Measurements from ENCODE around the gene TAOK3. TPM values are rescaled to one million over a fixed set of nuclear protein-coding genes. Genes with fewer than 3 reads are reported as not detected.

The TAOK3 gene
- total RNA-seq, 1 donor from 2014 or later: 10.4 TPM

- TF ChIP-seq, protein P1, sequence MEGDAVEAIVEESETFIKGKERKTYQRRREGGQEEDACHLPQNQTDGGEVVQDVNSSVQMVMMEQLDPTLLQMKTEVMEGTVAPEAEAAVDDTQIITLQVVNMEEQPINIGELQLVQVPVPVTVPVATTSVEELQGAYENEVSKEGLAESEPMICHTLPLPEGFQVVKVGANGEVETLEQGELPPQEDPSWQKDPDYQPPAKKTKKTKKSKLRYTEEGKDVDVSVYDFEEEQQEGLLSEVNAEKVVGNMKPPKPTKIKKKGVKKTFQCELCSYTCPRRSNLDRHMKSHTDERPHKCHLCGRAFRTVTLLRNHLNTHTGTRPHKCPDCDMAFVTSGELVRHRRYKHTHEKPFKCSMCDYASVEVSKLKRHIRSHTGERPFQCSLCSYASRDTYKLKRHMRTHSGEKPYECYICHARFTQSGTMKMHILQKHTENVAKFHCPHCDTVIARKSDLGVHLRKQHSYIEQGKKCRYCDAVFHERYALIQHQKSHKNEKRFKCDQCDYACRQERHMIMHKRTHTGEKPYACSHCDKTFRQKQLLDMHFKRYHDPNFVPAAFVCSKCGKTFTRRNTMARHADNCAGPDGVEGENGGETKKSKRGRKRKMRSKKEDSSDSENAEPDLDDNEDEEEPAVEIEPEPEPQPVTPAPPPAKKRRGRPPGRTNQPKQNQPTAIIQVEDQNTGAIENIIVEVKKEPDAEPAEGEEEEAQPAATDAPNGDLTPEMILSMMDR (conservative IDR thresholded peaks at IDR 0.05; ENCODE audit: low read depth, low read length): no peak
- H3K4me3 ChIP-seq (ENCODE audit: low read depth, low read length): no peak overlapping the region
- no peak for DNase-seq (ENCODE audit: low read depth)
Measured at GRCh38 chr12:118193477-118193876, 179.2 kb downstream of the TAOK3 start.

DNA sequence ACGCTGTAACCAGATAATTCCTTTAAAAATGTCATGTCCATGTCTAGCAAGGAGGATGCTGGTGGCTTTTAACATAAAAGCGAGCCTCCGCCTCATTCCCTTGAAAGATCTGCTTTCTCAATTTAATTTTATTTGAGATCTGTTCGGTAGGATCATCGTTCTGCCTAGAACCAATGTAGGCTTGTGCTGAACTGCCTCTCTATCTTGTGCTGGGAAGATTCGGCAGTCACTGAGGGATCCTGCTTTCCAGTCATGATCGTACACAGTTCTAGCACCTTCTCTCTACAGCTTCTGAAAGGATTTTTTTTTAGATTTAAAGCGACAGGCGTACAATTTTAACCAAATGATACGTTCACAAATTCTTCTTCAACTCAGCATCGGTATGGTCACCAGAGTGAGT is 182.4 kb downstream of the TAOK3 start:
- peak overlapping the region; percentile 47 for H3K4me3 ChIP-seq (ENCODE audit: low read depth, low read length)
- TF ChIP-seq, protein P1 (conservative IDR thresholded peaks at IDR 0.05; ENCODE audit: low read depth, low read length): no peak
- no peak for DNase-seq (ENCODE audit: low read depth)

DNA sequence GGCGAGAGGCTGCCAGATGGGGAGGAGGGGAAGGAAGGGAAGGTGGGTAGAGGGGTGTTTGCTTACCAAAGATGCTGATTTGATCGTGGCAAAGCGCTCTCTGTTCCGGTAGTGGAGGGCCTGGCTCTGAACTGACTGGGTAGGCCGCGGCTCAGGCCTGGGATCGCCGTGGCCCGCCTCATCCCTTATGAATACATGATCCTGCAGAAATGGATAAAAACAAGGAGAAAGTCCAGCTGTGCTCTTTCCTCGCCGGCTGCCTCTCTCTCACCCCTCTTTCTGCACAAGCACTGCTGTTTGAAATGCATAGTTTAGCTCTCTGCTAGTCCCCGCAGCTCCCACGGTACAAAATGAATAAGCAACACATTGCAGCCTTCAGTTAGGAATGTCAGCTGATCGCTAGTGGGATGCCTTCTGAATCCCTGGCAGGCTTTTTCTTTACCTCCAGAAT is 182.9 kb downstream of the TAOK3 start:
- DNase-seq (ENCODE audit: low read depth): no peak
- TF ChIP-seq, protein P1 (conservative IDR thresholded peaks at IDR 0.05; ENCODE audit: low read depth, low read length): no peak
- peak overlapping the region; percentile 47 for H3K4me3 ChIP-seq (ENCODE audit: low read depth, low read length)

- TF ChIP-seq, protein P1 (conservative IDR thresholded peaks at IDR 0.05; ENCODE audit: low read depth, low read length): no peak
Measured at GRCh38 chr12:118188690-118189371, 183.9 kb downstream of the TAOK3 start.

DNA sequence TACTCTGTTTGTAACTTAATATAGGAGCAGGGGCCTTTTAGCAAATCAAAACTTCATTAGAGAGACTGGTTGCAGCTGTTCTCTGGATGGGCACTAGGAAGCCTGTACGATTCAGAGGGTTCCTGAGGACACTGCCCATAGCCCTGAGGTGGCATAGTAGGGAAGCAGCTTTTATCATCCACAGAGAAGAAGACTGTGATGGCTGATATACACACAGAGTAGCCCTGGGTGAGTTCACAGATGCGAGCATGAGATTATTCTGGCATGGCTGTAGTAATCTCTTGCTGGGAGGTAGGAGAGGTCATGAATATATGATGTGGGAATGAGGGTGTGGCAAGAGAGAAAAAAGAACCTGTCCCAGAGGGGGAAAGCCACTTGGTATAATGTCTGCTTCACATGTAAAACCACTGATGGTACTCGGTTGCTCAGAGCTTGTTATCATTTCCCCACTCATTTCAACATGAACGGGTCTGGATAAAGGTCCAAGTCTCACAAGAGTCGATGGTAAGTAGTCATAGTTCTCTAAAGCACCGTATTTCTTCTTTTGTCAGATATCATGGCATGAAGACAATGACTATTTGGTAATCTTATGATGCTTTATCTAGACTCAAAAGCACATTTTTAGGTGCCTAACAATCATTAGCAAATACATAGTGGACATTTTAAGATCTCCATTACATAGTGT is 184.8 kb downstream of the TAOK3 start:
- DNase-seq (ENCODE audit: low read depth): no peak
- H3K4me3 ChIP-seq (ENCODE audit: low read depth, low read length): no peak overlapping the region
- TF ChIP-seq, protein P1 (conservative IDR thresholded peaks at IDR 0.05; ENCODE audit: low read depth, low read length): no peak

More at GRCh38 chr12:118188690-118189371, 183.9 kb downstream of the TAOK3 start:
- no peak for DNase-seq (ENCODE audit: low read depth)
- peak overlapping the region; percentile 10 for H3K4me3 ChIP-seq (ENCODE audit: low read depth, low read length)

GRCh38 chr12:118185602-118186397 is 186.9 kb downstream of the TAOK3 start:
- no peak overlapping the region for H3K4me3 ChIP-seq (ENCODE audit: low read depth, low read length)
- TF ChIP-seq, protein P1 (conservative IDR thresholded peaks at IDR 0.05; ENCODE audit: low read depth, low read length): no peak
- DNase-seq (ENCODE audit: low read depth): no peak

All from epithelial cell of proximal tubule (primary cell).